ENCODE measurements around the gene MUL1.
"Not testable (repeated sequence)": the region's sequence is repeated elsewhere in the genome, so short reads cannot be mapped to it uniquely, and the experiment has no call there.

The MUL1 gene

GRCh38 chr1:20507564-20508410 lies at the start of gene MUL1:
Gene MUL1, minus strand, starts transcription at chr1:20508151. Its CDS starts 127 bp downstream, at chr1:20508024.
- peak; percentile 46 for DNase-seq

GRCh38 chr1:20555758-20556120 lies 47.8 kb upstream of the MUL1 start:
- DNase-seq = no peak

GRCh38 chr1:20555025-20555757 lies 47.2 kb upstream of the MUL1 start:
- DNase-seq = no peak

GRCh38 chr1:20552728-20553445 lies 44.9 kb upstream of the MUL1 start:
- DNase-seq = no peak

- DNase-seq = no peak
Observed at GRCh38 chr1:20551945-20552727, 44.2 kb upstream of the MUL1 start, which contains the start of gene FAM43B. Gene FAM43B, plus strand, starts transcription at chr1:20552573. Its CDS starts 401 bp downstream, at chr1:20552974.

GRCh38 chr1:20551161-20551560 lies 43.2 kb upstream of the MUL1 start:
- DNase-seq = no peak

GRCh38 chr1:20546637-20547036 lies 38.7 kb upstream of the MUL1 start:
- DNase-seq = no peak

- no peak for DNase-seq
Observed at GRCh38 chr1:20540281-20540680, 32.3 kb upstream of the MUL1 start.

GRCh38 chr1:20538760-20539551 lies 31.0 kb upstream of the MUL1 start:
- no peak for DNase-seq

GRCh38 chr1:20538227-20538626 lies 30.3 kb upstream of the MUL1 start:
- no peak for DNase-seq

- DNase-seq = no peak
Observed at GRCh38 chr1:20534659-20535417, 26.9 kb upstream of the MUL1 start.

- DNase-seq = no peak
Observed at GRCh38 chr1:20533635-20534034, 25.7 kb upstream of the MUL1 start.

GRCh38 chr1:20530901-20531300 lies 22.9 kb upstream of the MUL1 start:
- DNase-seq = no peak

GRCh38 chr1:20530306-20530705 lies 22.4 kb upstream of the MUL1 start:
- DNase-seq = no peak

- DNase-seq = no peak
Observed at GRCh38 chr1:20528221-20528620, 20.3 kb upstream of the MUL1 start.

- DNase-seq = no peak
Observed at GRCh38 chr1:20526267-20526666, 18.3 kb upstream of the MUL1 start.

GRCh38 chr1:20521960-20522861 lies 14.3 kb upstream of the MUL1 start:
- no peak for DNase-seq

GRCh38 chr1:20519609-20520262 lies 11.8 kb upstream of the MUL1 start:
- not testable (repeated sequence) for DNase-seq

Measured in NCI-H1436 treated with DMSO at 0.1 percent for 48 hours (cell line).